AG08396 (cell line): ENCODE data around the gene COL4A4.

Experiments used
- DNase-seq: peaks from one replicate; pipeline ENCODE4 v3.0.0; 2012; ENCODE audit warnings: low spot score, mixed read lengths

The COL4A4 gene

DNA sequence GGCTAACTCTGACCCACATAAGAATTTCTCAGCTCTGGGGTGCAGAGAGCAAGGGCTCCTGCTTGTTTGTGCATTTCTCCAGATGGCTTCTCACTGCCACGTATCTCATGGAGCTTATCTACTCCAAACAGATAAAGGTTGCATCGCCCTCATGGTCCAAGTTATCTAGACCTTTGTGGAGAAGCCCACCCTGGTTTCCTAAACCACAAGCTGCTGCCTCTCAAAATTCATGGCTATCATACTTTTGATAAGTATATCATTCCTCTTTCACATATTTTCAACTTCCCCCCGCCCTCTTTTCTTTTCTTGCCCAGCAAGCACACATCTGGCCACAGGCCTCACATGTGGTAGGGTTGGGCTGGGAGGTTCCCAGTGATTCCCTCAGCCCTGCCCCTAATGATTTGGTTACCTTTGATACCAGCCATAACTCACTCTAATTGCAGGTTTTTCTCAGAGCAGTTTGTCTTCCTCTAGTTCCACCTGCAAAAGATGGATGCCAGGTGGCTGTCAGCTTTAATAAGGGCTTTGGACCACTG lies 182.1 kb downstream of the COL4A4 start:
- DNase-seq, result no peak

DNA sequence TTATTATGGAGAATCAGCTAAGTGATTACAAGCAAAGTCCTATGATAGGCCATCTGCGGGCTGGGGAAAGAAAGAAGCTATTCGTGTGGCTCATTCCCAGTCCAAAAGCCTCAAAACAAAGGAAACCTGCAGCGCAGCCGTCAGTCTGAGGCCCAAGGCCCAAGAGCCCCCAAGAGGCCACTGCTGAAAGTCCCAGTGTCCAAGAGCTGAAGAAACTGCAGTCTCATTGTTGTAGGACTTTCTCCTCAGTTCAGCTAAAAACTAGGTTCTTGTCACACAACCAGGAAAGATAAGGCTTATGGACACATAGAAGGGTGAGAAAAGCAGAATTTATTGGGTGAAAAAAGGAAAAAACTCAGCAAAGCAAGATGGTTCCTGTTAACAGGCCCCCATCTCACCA lies 185.0 kb downstream of the COL4A4 start:
- DNase-seq, result no peak

DNA sequence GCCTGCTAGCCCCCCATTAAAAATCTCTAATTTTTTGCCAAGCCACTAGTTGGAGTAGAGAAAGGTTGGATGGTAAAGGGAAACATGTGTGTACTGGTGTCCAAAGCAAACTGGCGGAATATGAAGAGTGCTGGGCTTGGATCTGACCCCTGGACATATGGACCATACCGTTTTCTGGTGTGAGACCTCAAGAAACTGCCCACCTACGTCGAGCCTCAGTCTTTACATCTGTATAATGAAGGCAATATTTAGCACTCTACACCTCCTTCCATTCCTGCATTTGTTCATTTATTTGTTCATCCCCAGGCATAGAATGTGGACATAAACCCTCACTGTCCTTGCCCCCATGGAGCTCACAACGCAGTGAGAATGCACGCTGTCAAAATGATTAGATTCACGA lies 185.7 kb downstream of the COL4A4 start:
- no peak for DNase-seq

DNA sequence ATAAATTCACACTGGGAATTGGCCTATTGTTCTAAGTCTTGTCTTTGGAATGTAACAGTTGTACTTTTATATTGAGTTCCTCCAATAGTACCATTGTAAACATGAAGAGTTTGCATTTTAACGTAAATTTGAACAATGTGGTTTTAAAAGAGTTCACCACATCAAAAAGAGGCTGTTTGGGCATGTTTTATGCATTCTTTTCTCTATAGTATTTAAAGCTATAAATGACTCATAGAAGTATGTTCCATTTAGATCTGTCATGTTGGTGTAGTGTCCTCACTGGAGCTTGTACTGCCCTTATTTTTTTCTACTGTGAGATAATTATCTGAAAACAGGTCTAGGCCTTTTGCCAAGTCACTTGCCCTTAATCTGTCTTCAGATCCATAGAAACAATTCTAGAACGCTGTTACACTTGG lies 186.2 kb downstream of the COL4A4 start:
- peak; percentile 18 for DNase-seq

DNA sequence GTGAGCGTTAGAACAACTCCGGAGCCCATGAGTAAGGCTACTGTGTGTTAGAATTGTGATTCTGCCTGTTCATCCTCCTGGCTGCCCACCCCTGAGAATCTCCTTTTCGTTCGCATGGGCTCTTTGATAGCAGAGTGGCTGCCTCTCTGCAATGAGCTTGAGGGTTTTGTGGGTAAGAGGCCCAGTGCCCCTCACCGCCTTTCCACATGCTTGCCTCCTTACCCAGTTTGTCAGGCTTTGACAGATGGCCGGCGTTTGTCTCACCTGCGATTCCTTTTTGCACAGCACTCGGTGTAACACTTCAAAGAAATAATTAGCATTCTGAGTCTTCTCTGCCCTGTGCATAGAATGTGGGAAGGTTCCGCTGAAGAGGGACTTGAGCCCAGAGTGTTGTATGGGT lies 190.2 kb downstream of the COL4A4 start:
- no peak for DNase-seq

DNA sequence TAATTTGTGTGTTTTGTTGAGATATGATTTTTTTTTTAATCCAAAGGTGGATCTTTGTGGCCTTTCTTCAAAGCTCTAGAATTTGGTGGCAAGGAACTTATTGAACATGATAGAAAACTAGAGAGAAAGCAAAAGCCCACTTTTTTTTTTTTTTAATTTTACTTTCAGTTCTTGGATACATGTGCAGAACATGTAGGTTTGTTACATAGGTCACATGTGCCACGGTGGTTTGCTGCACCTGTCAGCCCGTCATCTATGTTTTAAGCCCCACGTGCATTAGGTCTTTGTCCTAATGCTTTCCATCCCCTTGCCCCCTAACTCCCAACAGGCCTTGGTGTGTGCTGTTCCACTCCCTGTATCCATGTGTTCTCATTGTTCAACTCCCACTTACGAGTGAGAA lies 192.2 kb downstream of the COL4A4 start:
- DNase-seq, result no peak

DNA sequence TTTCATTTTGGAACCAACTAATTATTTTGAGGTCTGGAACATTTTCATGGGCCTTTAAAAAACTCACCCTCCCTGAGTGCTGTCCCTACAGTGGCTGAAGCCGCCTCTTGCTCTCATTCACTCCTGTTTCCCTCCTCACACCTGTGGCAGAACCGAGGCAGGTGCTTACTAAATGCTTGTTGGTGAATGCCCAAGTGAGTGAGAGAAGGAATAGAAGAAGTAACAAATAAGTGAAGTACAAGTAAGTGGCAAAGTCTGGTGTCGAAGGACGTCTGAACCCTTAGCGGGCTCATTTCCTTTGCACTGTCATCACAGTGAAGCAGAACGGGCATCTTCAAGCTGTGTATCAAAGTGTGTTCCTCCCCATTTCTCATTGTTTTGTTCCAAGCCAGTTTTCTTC lies 192.9 kb downstream of the COL4A4 start:
- DNase-seq, result no peak

DNA sequence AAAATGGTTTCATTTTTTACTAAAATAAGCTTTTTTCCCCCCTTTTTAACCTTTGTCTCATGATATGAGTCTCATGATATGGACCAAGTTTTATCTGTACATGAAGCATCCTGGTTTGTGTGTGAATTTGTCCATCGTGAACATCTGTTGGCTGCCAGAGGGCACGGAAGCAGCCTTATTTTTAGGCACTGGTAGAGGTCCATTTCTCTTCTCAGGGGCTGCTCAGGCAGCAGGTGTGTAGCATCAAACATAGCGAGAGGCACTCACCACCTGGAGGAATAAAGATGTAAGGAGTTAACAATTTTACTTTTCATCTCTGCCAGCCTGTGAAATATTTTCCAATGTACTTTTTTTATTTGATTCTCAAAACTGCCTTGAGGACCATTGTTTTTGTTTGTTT lies 193.6 kb downstream of the COL4A4 start:
- no peak for DNase-seq

DNA sequence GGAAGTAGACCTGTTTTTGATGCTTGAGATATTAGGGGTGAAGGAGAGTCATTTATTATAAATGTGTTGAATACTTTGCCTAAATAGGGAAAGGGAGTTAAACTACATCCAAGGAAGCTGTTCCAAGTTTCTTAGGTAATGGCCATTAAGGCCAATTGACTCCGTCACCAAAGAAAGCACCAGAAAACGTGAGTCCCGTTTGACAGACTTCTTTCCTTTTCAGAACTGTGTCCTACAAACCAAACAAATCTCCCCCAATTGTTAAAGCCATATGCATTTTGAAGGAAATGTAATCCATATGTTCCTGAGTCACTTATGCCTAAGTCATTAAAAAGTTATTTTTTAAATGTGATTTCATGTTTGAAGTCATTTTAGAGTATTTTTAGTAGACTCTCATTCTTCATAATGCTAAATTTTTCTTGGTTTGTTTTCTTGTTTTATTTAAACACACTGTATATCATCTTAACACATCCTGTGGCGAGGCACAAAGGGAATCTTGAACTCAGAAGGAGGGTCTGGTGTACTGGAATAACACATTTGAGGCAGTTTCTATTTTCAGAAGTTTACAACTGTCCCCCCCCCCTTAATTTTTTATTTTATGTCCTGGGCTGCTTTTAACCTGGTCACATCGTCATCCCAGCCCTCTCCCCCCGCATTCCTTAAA lies 194.5 kb downstream of the COL4A4 start:
- no peak for DNase-seq

DNA sequence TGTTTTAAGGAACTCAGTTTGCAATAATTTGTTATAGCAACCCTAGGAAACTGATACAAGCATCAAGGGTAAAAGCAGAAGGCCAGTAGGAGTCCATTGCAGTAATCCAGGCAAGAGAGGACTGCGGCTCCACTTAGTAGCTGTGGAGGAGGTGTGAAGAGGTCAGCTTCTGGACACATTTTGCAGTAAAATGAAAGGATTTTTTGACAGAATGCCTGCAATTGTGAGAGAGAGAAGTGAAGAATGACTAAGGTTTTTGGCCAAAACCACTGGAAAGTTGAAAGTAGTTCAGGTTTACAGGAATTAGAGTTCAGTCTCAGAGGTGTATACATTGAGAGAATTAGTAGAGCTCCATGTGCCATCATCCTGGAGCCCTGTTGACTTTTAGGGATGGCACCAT lies 198.6 kb downstream of the COL4A4 start:
- no peak for DNase-seq

DNA sequence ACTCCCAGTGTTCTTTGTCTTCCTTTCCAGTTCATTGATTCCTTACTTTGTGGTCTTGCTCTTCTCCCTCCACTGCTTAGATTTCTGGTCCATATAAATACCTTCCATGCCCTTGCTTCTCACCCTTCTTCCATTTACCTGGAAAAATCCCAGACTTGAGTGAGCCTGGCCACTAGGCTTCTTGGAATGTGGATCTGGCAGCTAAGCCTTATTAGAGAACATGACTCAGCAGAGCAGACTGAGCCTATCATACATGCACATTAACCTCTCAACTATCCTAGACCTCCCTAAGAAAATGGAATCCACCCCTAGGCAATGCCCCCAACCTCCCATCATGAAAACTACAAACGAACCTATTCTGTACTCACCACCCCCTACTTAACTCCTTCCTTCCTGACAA lies 200.5 kb downstream of the COL4A4 start:
- DNase-seq, result peak; percentile 57

DNA sequence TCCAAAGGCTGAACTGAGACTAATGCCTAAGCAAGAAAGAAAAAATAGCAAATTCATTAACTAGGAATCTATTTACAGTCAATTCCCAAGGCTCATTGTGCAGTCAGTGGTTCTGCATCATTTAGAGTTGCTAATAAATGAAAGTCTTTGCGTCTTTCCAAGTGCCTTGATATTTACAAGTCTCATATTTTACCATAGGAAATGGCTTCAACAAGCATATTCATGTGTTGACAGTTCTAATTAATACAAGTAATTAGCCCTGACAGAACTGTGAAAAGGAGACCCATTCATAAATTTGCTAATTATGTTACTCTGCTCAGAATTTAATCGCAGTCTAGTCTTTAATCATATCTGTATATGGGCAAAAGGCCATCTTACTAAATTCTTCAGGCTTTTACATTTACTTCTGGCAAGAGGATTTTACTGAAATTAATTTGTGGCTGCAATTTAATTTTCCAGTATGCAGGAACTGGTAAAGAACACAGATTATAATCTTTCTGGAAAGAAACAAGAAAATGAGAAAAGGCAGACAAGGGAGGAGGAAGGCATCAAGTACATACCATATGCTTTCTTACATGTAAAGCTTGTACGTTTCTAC lies 201.7 kb downstream of the COL4A4 start:
- no peak for DNase-seq

DNA sequence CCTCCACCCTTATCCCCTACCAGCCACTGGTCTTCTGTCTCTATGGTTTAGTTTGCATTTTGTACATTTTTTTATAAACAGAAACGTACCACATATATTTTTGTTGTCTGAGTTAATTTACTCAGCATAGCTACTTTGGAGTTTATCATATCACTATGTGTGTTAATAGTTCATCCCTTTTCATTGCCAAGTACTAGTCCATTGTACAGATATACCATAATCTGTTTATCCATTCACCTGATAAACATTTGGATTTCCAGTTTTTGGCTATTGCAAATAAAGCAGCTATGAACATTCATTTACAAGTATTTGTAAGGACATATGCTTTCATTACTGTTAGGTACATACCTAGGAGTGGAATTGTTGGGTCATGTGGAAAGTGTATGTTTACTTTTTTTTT lies 204.6 kb downstream of the COL4A4 start:
- no peak for DNase-seq

DNA sequence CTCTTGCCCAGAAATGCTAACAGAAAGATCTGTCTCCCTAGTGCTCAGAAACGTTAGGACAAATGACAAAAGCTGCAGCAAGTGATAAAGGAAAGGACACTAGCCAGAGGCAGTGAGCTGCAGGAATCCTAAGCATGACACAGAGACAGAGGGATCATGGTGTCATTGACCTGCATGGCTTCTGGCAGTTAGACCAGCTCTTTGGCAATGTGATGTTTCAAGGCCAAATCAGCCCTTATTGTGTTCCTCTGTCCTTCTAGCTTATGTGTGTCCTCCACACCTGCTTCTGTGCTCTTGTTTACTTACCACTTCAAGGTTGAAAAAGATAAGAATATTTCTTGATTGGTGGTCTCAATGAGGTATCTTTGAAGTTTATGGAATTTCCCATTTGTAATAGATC lies 207.3 kb downstream of the COL4A4 start:
- no peak for DNase-seq

DNA sequence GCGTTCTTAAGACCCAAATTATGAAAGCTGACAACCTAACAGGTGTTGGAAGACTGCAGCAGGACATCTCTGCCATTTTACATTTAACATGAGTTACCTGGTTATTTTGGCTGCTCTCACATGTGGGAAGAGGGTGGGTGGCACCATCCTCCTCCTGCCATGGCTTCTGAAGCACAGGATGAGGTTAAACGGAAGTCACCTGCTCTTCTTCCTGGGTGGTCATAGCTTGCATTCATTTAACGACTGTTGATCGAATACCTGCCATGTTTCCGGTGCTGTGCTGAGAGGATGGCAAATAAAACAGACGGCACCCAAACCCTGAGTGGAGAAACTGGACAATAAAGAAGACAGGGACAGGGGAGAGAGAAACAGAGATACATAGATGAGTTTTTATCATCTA lies 210.2 kb downstream of the COL4A4 start:
- no peak for DNase-seq

DNA sequence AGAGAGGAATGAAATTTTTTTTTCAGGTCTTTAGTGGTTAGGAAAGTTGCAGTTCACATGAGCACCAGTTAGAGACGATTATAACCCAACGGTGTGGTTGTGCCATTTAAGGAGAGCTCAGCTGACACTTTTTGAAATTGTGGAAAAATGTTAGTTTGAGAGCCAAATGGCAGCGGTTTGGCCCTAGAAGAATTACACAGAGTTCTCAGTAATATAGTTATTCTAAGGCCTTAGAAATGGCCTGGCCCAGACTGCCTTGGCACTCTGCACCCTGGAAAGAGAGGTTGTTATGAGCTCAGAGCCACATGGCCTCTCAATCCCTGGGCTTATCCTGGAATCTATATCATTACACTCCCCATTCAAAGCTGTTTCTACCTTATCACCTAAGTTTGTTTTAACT lies 210.8 kb downstream of the COL4A4 start:
- no peak for DNase-seq
